NB4 (cell line): ENCODE results near the gene GPC5.

ENCODE experiments used
- CTCF ChIP-seq: IDR thresholded peaks from one replicate; pipeline ENCODE4 v1.5.1; 2012; ENCODE audit warnings: low read depth, low read length
- MYC ChIP-seq: IDR thresholded peaks from 2 replicates; pipeline ENCODE4 v1.6.1; 2011; ENCODE audit warnings: low read depth, low read length

DNA sequence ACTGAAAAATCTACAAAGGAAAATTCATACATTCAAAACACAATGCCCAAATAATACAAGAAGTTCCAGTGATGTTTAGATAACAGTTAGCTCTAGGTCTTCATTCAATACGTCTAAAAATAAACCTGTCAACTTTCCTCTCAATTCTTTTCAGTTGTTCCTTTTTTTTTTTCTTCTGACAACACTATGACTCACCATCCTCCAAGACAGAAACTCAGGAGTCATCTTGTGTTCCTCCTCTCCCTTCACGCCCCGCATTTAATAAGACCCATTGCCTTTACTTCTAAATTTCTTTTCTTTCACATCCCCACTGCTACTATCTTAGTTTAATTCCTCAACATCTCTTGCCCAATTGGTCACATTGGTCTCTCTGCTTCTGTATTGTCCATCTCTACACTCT, 759.9 kb downstream of the GPC5 start:
- TF ChIP-seq CTCF (no peak), MYC (no peak)
